Natural killer cell (primary cell): ENCODE data around the gene PSMD9. TPM values are rescaled to one million over a fixed set of nuclear protein-coding genes. Genes with fewer than 3 reads are reported as not detected.

Experiments
- ATAC-seq, 3 donors: fragments of 150-1000 bp in 2 of 3; fragments of 200-7000 bp in 1 of 3; cut with Tn5 transposase; 1 replicate in 1 of 3; 2 replicates in 2 of 3; pipeline ENCODE4 v1.10.0; 2021; ENCODE audit warnings: mild to moderate bottlenecking in 2 of 3, moderate library complexity in 2 of 3
- DNase-seq, 2 donors: peaks; one replicate each; pipeline versions ENCODE4 v3.0.0 to v3.0.0-alpha.2; 2013 to 2021; ENCODE audit warnings: mixed read lengths in 1 of 2
- H3K27ac ChIP-seq: one replicate; pipeline ENCODE4 v1.5.1; 2013; ENCODE audit warnings: mild to moderate bottlenecking, low read length
- H3K27me3 ChIP-seq: one replicate; pipeline ENCODE4 v1.6.1; 2013; ENCODE audit warnings: low read length; ENCODE audit not compliant: control insufficient read depth, insufficient read depth
- H3K36me3 ChIP-seq: one replicate; pipeline ENCODE4 v1.6.1; 2013; ENCODE audit warnings: low read length; ENCODE audit not compliant: control insufficient read depth, insufficient read depth
- H3K4me1 ChIP-seq: one replicate; pipeline ENCODE4 v1.6.1; 2013; ENCODE audit warnings: low read length; ENCODE audit not compliant: control insufficient read depth, insufficient read depth
- H3K4me3 ChIP-seq: one replicate; pipeline ENCODE4 v1.5.1; 2013; ENCODE audit warnings: low read length
- H3K9me3 ChIP-seq: one replicate; pipeline ENCODE4 v1.6.1; 2013; ENCODE audit warnings: low read length; ENCODE audit not compliant: control insufficient read depth, insufficient read depth
- H3K27ac Mint-ChIP-seq, 2 donors: one replicate each; pipeline ENCODE4 v1.8.0; 2022; ENCODE audit warnings: mild to moderate bottlenecking in 2 of 2, mixed read lengths in 2 of 2, moderate library complexity in 1 of 2
- H3K27me3 Mint-ChIP-seq, 2 donors: one replicate each; pipeline ENCODE4 v1.8.0; 2022; ENCODE audit warnings: low read depth in 2 of 2, mixed read lengths in 2 of 2
- H3K36me3 Mint-ChIP-seq: one replicate; pipeline ENCODE4 v1.8.0; 2022; ENCODE audit warnings: mixed read lengths
- H3K4me1 Mint-ChIP-seq, 2 donors: one replicate each; pipeline ENCODE4 v1.8.0; 2022; ENCODE audit warnings: mixed read lengths in 2 of 2
- H3K4me3 Mint-ChIP-seq: one replicate; pipeline ENCODE4 v1.8.0; 2022; ENCODE audit warnings: mild to moderate bottlenecking, moderate library complexity, mixed read lengths
- H3K9me3 Mint-ChIP-seq, 2 donors: one replicate each; pipeline ENCODE4 v1.8.0; 2022; ENCODE audit warnings: mixed read lengths in 2 of 2
- WGBS: methylation state at CpG from one replicate; pipeline ENCODE4 v1.1.7; 2013; ENCODE audit warnings: missing lambda C conversion rate; ENCODE audit not compliant: insufficient coverage; 5-methylcytosine and 5-hydroxymethylcytosine counted together
- intact Hi-C: fragments of 100-400 bp; cut with micrococcal nuclease; formaldehyde crosslinking; loops from one replicate; pipeline ENCODE4 v1.14.2; 2022
- total RNA-seq, 4 donors: library from RNA; stranded (reverse); fragments of 120-200 nt in 1 of 4; gene quantifications; one replicate each; pipeline versions ENCODE4 v1.2.3 to v1.2.4, GENCODE V29; 2013 to 2022
- TF ChIP-seq, protein P1 (sequence below): fragments of 200-600 bp; IDR thresholded peaks from one replicate; pipeline ENCODE4 v1.8.0; 2022; ENCODE audit warnings: antibody characterized with exemption

PSMD9 gene
- total RNA-seq, 3 donors from 2014 or later (not counting 1 experiment from before 2014, with no cell fraction given), result 32.0 to 47.6 (median 47.2) TPM

DNA sequence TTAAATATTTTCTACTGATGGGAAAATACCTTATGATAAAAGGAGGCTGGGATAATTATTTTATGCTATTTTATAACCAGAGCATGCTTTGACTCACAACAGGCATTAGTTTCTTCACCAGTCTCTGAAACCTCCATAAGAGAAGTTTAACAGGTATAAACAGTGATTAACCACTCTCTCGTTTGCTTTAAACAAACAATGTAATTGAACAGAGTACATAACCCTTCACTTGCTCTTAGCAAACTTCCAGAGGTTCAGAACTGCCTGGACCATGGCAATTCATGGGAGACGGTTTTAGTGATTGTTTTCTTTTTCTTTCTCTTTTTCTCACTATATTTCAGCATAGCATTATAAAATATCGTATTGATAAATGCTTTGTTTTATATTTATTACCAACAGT, 65.1 kb downstream of the PSMD9 start:
- Histone ChIP-seq H3K9me3 (no peaks in the 10 kb centered on the region), H3K4me1 (no peaks in the 10 kb centered on the region), H3K27ac (no peak overlapping the region), H3K4me3 (no peak overlapping the region), H3K27me3 (no peaks in the 10 kb centered on the region), H3K36me3 (no peaks in the 10 kb centered on the region)
- intact Hi-C loops, result no loop called here
- Mint-ChIP-seq H3K9me3 (no peaks in the 10 kb centered on the region), H3K36me3 (no peaks in the 10 kb centered on the region), H3K4me1 (no peaks in the 10 kb centered on the region), H3K4me3 (no peak overlapping the region), H3K27me3 (no peaks in the 10 kb centered on the region), H3K27ac (no peak overlapping the region)
- TF ChIP-seq, protein P1, sequence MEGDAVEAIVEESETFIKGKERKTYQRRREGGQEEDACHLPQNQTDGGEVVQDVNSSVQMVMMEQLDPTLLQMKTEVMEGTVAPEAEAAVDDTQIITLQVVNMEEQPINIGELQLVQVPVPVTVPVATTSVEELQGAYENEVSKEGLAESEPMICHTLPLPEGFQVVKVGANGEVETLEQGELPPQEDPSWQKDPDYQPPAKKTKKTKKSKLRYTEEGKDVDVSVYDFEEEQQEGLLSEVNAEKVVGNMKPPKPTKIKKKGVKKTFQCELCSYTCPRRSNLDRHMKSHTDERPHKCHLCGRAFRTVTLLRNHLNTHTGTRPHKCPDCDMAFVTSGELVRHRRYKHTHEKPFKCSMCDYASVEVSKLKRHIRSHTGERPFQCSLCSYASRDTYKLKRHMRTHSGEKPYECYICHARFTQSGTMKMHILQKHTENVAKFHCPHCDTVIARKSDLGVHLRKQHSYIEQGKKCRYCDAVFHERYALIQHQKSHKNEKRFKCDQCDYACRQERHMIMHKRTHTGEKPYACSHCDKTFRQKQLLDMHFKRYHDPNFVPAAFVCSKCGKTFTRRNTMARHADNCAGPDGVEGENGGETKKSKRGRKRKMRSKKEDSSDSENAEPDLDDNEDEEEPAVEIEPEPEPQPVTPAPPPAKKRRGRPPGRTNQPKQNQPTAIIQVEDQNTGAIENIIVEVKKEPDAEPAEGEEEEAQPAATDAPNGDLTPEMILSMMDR, result no peak
- WGBS, result 100% methylated on average over 1 of the region's 3 CpGs
- DNase-seq (no peak), ATAC-seq (no peak)

DNA sequence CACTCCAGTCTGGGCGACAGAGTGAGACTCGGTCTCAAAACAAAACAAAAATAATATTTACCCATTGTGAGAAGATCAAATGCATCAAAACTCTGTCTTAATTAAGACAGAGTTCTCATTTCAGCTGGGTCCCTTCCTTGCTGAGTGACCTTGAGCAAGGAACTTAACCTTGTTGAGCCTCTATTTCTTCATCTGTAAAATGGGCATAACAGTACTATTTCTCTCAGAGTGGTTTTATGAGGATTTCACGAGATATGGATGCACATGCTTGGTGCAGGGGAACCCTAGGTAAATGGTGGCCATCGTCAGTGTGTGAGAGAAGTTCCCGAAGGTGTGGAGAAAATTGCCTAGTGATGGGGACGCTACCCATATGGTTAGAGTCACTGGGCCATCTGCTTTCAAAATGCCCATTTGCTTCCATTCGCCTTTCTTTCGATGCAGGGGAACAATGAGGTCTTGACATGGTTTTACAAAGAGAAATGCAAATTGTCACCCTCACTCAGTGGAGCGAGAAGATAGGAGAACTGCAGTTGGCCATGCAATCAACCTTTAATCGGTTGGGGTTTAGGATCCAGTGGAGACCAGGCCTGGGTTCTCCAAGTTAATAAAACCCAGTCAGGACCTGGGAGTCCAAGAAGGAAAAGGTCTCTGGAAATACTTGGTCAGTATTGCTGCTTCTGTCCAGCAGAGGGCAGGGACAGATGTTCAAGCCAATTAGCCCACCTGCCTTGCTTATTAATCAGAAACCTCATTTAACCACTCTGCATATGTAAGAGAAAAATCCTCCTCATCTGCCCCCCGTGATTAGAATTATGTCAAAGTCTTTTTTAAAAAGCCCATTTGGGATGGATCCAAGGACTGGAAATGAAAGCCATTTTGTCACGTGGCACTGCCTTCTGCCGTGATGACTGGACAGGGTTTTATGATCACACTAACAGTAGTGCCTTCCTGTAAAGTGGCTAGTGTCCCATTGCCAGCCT, 67.0 kb downstream of the PSMD9 start:
- intact Hi-C loops, result no loop called here
- Histone ChIP-seq H3K27ac (no peak overlapping the region), H3K4me3 (no peak overlapping the region), H3K4me1 (no peaks in the 10 kb centered on the region), H3K27me3 (no peaks in the 10 kb centered on the region), H3K9me3 (no peaks in the 10 kb centered on the region), H3K36me3 (no peaks in the 10 kb centered on the region)
- TF ChIP-seq, protein P1, result no peak
- Mint-ChIP-seq H3K27ac (no peak overlapping the region), H3K27me3 (no peaks in the 10 kb centered on the region), H3K4me3 (no peak overlapping the region), H3K9me3 (no peaks in the 10 kb centered on the region), H3K36me3 (no peaks in the 10 kb centered on the region), H3K4me1 (no peaks in the 10 kb centered on the region)
- WGBS, result 85% methylated on average over 13 of the region's 13 CpGs
- ATAC-seq (no peak), DNase-seq (no peak)

DNA sequence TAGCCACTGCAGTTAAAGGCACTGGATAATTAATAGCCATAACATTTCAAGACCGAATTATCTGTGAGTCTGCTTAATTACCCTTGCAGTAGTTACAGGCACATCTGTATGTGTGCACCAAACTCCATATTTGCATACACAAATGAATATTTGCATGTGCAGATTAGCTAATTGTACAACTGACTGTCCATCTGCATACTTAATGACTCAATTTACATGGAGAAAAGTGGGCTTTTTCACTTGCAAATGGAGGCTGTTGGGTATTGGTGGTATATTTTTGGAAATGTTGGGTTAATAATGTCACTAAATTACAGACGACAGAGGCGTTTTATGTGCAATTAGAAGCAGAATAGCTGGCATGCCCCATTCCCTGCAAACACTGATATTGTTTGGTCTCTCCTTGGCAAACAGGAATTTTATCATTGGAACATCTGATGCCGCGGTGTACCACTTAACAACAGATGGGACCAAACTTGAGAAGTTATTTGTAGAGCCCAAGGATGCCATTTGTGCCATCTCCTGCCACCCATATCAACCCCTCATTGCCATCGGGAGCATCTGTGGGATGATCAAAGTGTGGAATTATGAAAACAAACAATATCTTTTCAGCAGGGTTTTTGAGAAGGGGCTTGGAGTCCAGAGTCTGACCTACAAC, 69.4 kb downstream of the PSMD9 start:
- intact Hi-C loops, result no loop called here
- ATAC-seq, result no peak
- H3K4me3 Mint-ChIP-seq, result no peak overlapping the region
- WGBS, result 95% methylated on average over 5 of the region's 6 CpGs
- H3K27ac ChIP-seq, result no peak overlapping the region
- H3K4me3 ChIP-seq, result no peak overlapping the region
- H3K9me3 ChIP-seq, result no peaks in the 10 kb centered on the region
- H3K4me1 Mint-ChIP-seq, result no peaks in the 10 kb centered on the region
- H3K36me3 ChIP-seq, result no peaks in the 10 kb centered on the region
- no peak overlapping the region for H3K27ac Mint-ChIP-seq
- H3K27me3 ChIP-seq, result no peaks in the 10 kb centered on the region
- H3K36me3 Mint-ChIP-seq, result no peaks in the 10 kb centered on the region
- H3K27me3 Mint-ChIP-seq, result no peaks in the 10 kb centered on the region
- no peaks in the 10 kb centered on the region for H3K4me1 ChIP-seq
- TF ChIP-seq, protein P1, result no peak
- no peaks in the 10 kb centered on the region for H3K9me3 Mint-ChIP-seq
- no peak for DNase-seq
